ENCODE results near the gene QTRT2. TPM values are rescaled to one million over a fixed set of nuclear protein-coding genes. Genes with fewer than 3 reads are reported as not detected.

Gene QTRT2
- total RNA-seq, 2 experiments from 2014 or later, result 43.1 to 57.2 TPM

GRCh38 chr3:114022145-114022802 is 34.3 kb upstream of the QTRT2 start:
- no peaks in the 10 kb centered on the region for H3K4me1 ChIP-seq (ENCODE audit: insufficient read depth, low read length, poor library complexity, severe bottlenecking)
- no peaks in the 10 kb centered on the region for H3K36me3 ChIP-seq (ENCODE audit: insufficient read depth, low read length)
- H3K4me2 ChIP-seq (ENCODE audit: low read length), result no peak overlapping the region
- ChIA-PET CTCF (ENCODE audit: unreplicated experiment) (no interaction called here), POLR2A (interaction anchor here (1.1 to 1.5 kb wide), 2 partner anchors 11 to 17 kb away, joined by 3 to 4 read pairs; no protein-coding TSS in a partner anchor)
- no peaks in the 10 kb centered on the region for H4K20me1 ChIP-seq (ENCODE audit: insufficient read depth, low read length)
- H3K9me3 ChIP-seq (ENCODE audit: low read length), result no peaks in the 10 kb centered on the region
- intact Hi-C loops (cut with micrococcal nuclease; ENCODE audit: unreplicated experiment), result no loop called here
- no peak overlapping the region for H3K27ac ChIP-seq (ENCODE audit: low read depth, low read length, poor library complexity, severe bottlenecking)
- H3K79me2 ChIP-seq (ENCODE audit: insufficient read depth, low read depth, low read length), result no peaks in the 10 kb centered on the region
- no TSS peak for BruUV-seq (replicated peaks)
- H3K9me2 ChIP-seq (ENCODE audit: insufficient read depth, low read length), result no peaks in the 10 kb centered on the region
- DNase-seq (ENCODE audit: low spot score), result no peak
- H2AFZ ChIP-seq (ENCODE audit: low read length), result no peak overlapping the region
- TF ChIP-seq CTCF (conservative IDR thresholded peaks at IDR 0.05; ENCODE audit: low read length), result no peak
- TF ChIP-seq EZH2phosphoT487 (IDR thresholded peaks at IDR 0.05; ENCODE audit: borderline replicate concordance, low read depth, low read length), result no peak
- no peak overlapping the region for H3K4me3 ChIP-seq (ENCODE audit: low read depth, low read length, poor library complexity, severe bottlenecking)

DNA sequence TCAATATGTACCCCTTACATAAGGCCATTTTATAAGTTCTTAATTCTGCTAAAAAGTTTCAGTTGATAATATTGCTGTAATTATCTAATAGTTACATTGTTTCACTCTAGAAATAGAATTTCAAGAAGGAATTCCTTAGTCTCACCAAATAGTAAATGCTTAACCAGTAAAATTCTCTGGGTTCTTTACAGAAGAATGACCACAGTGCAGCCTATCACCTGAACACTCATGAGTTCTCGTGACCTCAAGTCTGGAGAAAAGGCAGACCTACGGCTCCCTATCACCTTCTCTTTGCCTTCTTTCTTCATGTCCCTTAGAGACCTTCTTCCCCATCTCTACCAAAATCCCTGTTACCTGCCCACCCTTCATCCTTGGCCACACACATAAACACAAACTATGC is 31.1 kb upstream of the QTRT2 start:
- TF ChIP-seq CTCF (conservative IDR thresholded peaks at IDR 0.05; ENCODE audit: low read length), result no peak
- no peak for TF ChIP-seq EZH2phosphoT487 (IDR thresholded peaks at IDR 0.05; ENCODE audit: borderline replicate concordance, low read depth, low read length)
- H3K4me1 ChIP-seq (ENCODE audit: insufficient read depth, low read length, poor library complexity, severe bottlenecking), result no peaks in the 10 kb centered on the region
- no peaks in the 10 kb centered on the region for H3K79me2 ChIP-seq (ENCODE audit: insufficient read depth, low read depth, low read length)
- POLR2A ChIA-PET, result no interaction called here
- no peak overlapping the region for H3K4me2 ChIP-seq (ENCODE audit: low read length)
- CTCF ChIA-PET (ENCODE audit: unreplicated experiment), result no interaction called here
- no peak overlapping the region for H3K27ac ChIP-seq (ENCODE audit: low read depth, low read length, poor library complexity, severe bottlenecking)
- H3K36me3 ChIP-seq (ENCODE audit: insufficient read depth, low read length), result no peaks in the 10 kb centered on the region
- H4K20me1 ChIP-seq (ENCODE audit: insufficient read depth, low read length), result no peaks in the 10 kb centered on the region
- DNase-seq (ENCODE audit: low spot score), result no peak
- H2AFZ ChIP-seq (ENCODE audit: low read length), result no peak overlapping the region
- no TSS peak for BruUV-seq (replicated peaks)
- H3K9me3 ChIP-seq (ENCODE audit: low read length), result no peaks in the 10 kb centered on the region
- intact Hi-C loops (cut with micrococcal nuclease; ENCODE audit: unreplicated experiment), result no loop called here
- no peaks in the 10 kb centered on the region for H3K9me2 ChIP-seq (ENCODE audit: insufficient read depth, low read length)
- no peak overlapping the region for H3K4me3 ChIP-seq (ENCODE audit: low read depth, low read length, poor library complexity, severe bottlenecking)

- Histone ChIP-seq H3K9me2 (ENCODE audit: insufficient read depth, low read length) (no peaks in the 10 kb centered on the region), H3K27ac (ENCODE audit: low read depth, low read length, poor library complexity, severe bottlenecking) (no peak overlapping the region), H2AFZ (ENCODE audit: low read length) (no peak overlapping the region), H3K36me3 (ENCODE audit: insufficient read depth, low read length) (no peaks in the 10 kb centered on the region), H3K9me3 (ENCODE audit: low read length) (no peaks in the 10 kb centered on the region), H3K4me1 (ENCODE audit: insufficient read depth, low read length, poor library complexity, severe bottlenecking) (no peaks in the 10 kb centered on the region), H4K20me1 (ENCODE audit: insufficient read depth, low read length) (no peaks in the 10 kb centered on the region), H3K4me2 (ENCODE audit: low read length) (no peak overlapping the region), H3K79me2 (ENCODE audit: insufficient read depth, low read depth, low read length) (no peaks in the 10 kb centered on the region), H3K4me3 (ENCODE audit: low read depth, low read length, poor library complexity, severe bottlenecking) (no peak overlapping the region)
- ChIA-PET CTCF (ENCODE audit: unreplicated experiment) (no interaction called here), POLR2A (no interaction called here)
- TF ChIP-seq CTCF (conservative IDR thresholded peaks at IDR 0.05; ENCODE audit: low read length) (no peak), EZH2phosphoT487 (IDR thresholded peaks at IDR 0.05; ENCODE audit: borderline replicate concordance, low read depth, low read length) (no peak)
- BruUV-seq (replicated peaks), result no TSS peak
- DNase-seq (ENCODE audit: low spot score), result no peak
- intact Hi-C loops (cut with micrococcal nuclease; ENCODE audit: unreplicated experiment), result no loop called here
Observed at GRCh38 chr3:114026331-114026730, 30.2 kb upstream of the QTRT2 start.

Data from OCI-LY7 (cell line).